EH (cell line): ENCODE data around the gene ATAD3A.
"Not testable (repeated sequence)": the region's sequence is repeated elsewhere in the genome, so short reads cannot be mapped to it uniquely, and the experiment has no call there.

Experiments used
- DNase-seq: peaks from one replicate; pipeline ENCODE4 v3.0.0-alpha.2; 2015; ENCODE audit warnings: low read depth

The ATAD3A gene

GRCh38 chr1:1556505-1556904 is 44.5 kb downstream of the ATAD3A start:
- no peak for DNase-seq

- DNase-seq = not testable (repeated sequence)
These were observed 45.0 kb downstream of the ATAD3A start for GRCh38 chr1:1556961-1557360.

GRCh38 chr1:1557688-1558087 is 45.7 kb downstream of the ATAD3A start:
- not testable (repeated sequence) for DNase-seq

GRCh38 chr1:1558591-1558990 is 46.6 kb downstream of the ATAD3A start:
- DNase-seq = no peak

GRCh38 chr1:1559066-1559465 is 47.1 kb downstream of the ATAD3A start:
- DNase-seq = no peak

GRCh38 chr1:1560178-1560577 is 48.2 kb downstream of the ATAD3A start:
- DNase-seq = no peak

GRCh38 chr1:1561801-1562470 is 50.0 kb downstream of the ATAD3A start:
- no peak for DNase-seq

GRCh38 chr1:1562556-1563195 is 50.7 kb downstream of the ATAD3A start:
- DNase-seq = no peak

GRCh38 chr1:1563688-1564087 is 51.7 kb downstream of the ATAD3A start:
- no peak for DNase-seq

- no peak for DNase-seq
These were observed 52.3 kb downstream of the ATAD3A start for GRCh38 chr1:1564268-1564667.

- DNase-seq = no peak
These were observed 53.4 kb downstream of the ATAD3A start for GRCh38 chr1:1565340-1565739.

GRCh38 chr1:1567152-1567875 is 55.4 kb downstream of the ATAD3A start:
- no peak for DNase-seq

GRCh38 chr1:1567891-1568291 is 55.9 kb downstream of the ATAD3A start:
- DNase-seq = no peak

GRCh38 chr1:1569341-1569740 is 57.4 kb downstream of the ATAD3A start:
- DNase-seq = no peak

- peak; percentile 72 for DNase-seq
These were observed 62.1 kb downstream of the ATAD3A start for GRCh38 chr1:1573843-1574720.

- peak; percentile 89 for DNase-seq
These were observed 63.0 kb downstream of the ATAD3A start, which contains the start of gene SSU72 for GRCh38 chr1:1574721-1575537. TSS of gene SSU72 (minus strand) at chr1:1574863. CDS start at chr1:1574557, 306 bp downstream.

- DNase-seq = no peak
These were observed 65.5 kb downstream of the ATAD3A start for GRCh38 chr1:1577367-1578011.

- no peak for DNase-seq
These were observed 66.5 kb downstream of the ATAD3A start for GRCh38 chr1:1578371-1578940.

- DNase-seq = no peak
These were observed 70.8 kb downstream of the ATAD3A start for GRCh38 chr1:1582585-1583346.
